MM.1S (cell line): ENCODE measurements around the gene ZNF177.

Source experiments
- EZH2 ChIP-seq: fragments of 300-600 bp; sonication (generic); optimal IDR thresholded peaks from 2 replicates; pipeline ENCODE3; 2017; ENCODE audit warnings: low read depth, mild to moderate bottlenecking, antibody characterized with exemption, low read length, mixed read lengths
- TF ChIP-seq, protein P1 (sequence below): fragments of 300-600 bp; sonication (generic); IDR thresholded peaks from 2 replicates; pipeline ENCODE4 v1.5.1; 2016; ENCODE audit warnings: antibody characterized with exemption, low read length, mixed read lengths

- no peak for TF ChIP-seq EZH2
- TF ChIP-seq, protein P1, sequence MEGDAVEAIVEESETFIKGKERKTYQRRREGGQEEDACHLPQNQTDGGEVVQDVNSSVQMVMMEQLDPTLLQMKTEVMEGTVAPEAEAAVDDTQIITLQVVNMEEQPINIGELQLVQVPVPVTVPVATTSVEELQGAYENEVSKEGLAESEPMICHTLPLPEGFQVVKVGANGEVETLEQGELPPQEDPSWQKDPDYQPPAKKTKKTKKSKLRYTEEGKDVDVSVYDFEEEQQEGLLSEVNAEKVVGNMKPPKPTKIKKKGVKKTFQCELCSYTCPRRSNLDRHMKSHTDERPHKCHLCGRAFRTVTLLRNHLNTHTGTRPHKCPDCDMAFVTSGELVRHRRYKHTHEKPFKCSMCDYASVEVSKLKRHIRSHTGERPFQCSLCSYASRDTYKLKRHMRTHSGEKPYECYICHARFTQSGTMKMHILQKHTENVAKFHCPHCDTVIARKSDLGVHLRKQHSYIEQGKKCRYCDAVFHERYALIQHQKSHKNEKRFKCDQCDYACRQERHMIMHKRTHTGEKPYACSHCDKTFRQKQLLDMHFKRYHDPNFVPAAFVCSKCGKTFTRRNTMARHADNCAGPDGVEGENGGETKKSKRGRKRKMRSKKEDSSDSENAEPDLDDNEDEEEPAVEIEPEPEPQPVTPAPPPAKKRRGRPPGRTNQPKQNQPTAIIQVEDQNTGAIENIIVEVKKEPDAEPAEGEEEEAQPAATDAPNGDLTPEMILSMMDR = no peak
These were observed 50.6 kb downstream of the ZNF177 start for GRCh38 chr19:9413240-9413954.
